CD4-positive, alpha-beta T cell (primary cell): ENCODE results near the gene GYS1. TPM values are rescaled to one million over a fixed set of nuclear protein-coding genes. Genes with fewer than 3 reads are reported as not detected.

ENCODE experiments used
- ATAC-seq: fragments of 200-7000 bp; cut with Tn5 transposase; one replicate; pipeline ENCODE4 v1.10.0; 2022; ENCODE audit warnings: mild to moderate bottlenecking; ENCODE audit not compliant: poor library complexity
- CTCF ChIA-PET: fragments of 350-600 bp; sonication (Branson Sonifier 250); formaldehyde crosslinking; loops from one replicate; lab custom pipeline; 2021; ENCODE audit warnings: antibody characterized with exemption, inconsistent platforms; lab: Charles Lee
- POLR2A ChIA-PET: fragments of 350-600 bp; sonication (Branson Sonifier 250); formaldehyde crosslinking; loops from one replicate; lab custom pipeline; 2021; ENCODE audit warnings: antibody characterized with exemption, inconsistent platforms; lab: Charles Lee
- DNase-seq, 14 experiments: peaks; one replicate each; pipeline ENCODE4 v3.0.0-alpha.2; 2013 to 2020; ENCODE audit warnings: mixed read lengths in 2 of 14
- H3K27ac ChIP-seq, 2 donors: one replicate each; pipeline versions ENCODE4 v1.5.1 to v1.7.0; 2013; ENCODE audit warnings: low read length in 2 of 2, low read depth in 1 of 2, mild to moderate bottlenecking in 1 of 2
- H3K27me3 ChIP-seq, 2 experiments: 1 replicate in 1 of 2; 2 replicates in 1 of 2; pipeline versions ENCODE4 v1.6.1 to v1.7.0; 2013; ENCODE audit warnings: low read length in 2 of 2, control low read depth in 1 of 2, mild to moderate bottlenecking in 1 of 2, moderate library complexity in 1 of 2; ENCODE audit not compliant: insufficient read depth in 2 of 2, control insufficient read depth in 1 of 2
- H3K36me3 ChIP-seq: one replicate; pipeline ENCODE4 v1.6.1; 2013; ENCODE audit warnings: low read length, control low read depth; ENCODE audit not compliant: insufficient read depth
- H3K4me1 ChIP-seq: one replicate; pipeline ENCODE4 v1.6.1; 2013; ENCODE audit warnings: low read length, control low read depth; ENCODE audit not compliant: insufficient read depth
- H3K4me3 ChIP-seq: one replicate; pipeline ENCODE4 v1.5.1; 2013; ENCODE audit warnings: mild to moderate bottlenecking, low read length, moderate library complexity
- H3K9me3 ChIP-seq, 2 experiments: 1 replicate in 1 of 2; 2 replicates in 1 of 2; pipeline versions ENCODE4 v1.6.1 to v1.7.0; 2013; ENCODE audit warnings: low read length in 2 of 2, mild to moderate bottlenecking in 2 of 2, control low read depth in 1 of 2, moderate library complexity in 1 of 2; ENCODE audit not compliant: control insufficient read depth in 1 of 2, insufficient read depth in 1 of 2
- H3K27ac Mint-ChIP-seq: one replicate; pipeline ENCODE4 v1.8.0; 2020; ENCODE audit warnings: mixed read lengths
- H3K27me3 Mint-ChIP-seq: one replicate; pipeline ENCODE4 v1.8.0; 2021; ENCODE audit warnings: mixed read lengths
- H3K36me3 Mint-ChIP-seq: one replicate; pipeline ENCODE4 v1.8.0; 2021; ENCODE audit warnings: low read depth, mixed read lengths
- H3K4me1 Mint-ChIP-seq: one replicate; pipeline ENCODE4 v1.8.0; 2021; ENCODE audit warnings: low read depth, mixed read lengths
- H3K4me3 Mint-ChIP-seq: one replicate; pipeline ENCODE4 v1.8.0; 2020; ENCODE audit warnings: mild to moderate bottlenecking, mixed read lengths
- H3K9me3 Mint-ChIP-seq: one replicate; pipeline ENCODE4 v1.8.0; 2020; ENCODE audit warnings: mixed read lengths
- intact Hi-C, 2 experiments: fragments of 100-400 bp; cut with DNase I in 1 of 2; cut with micrococcal nuclease in 1 of 2; formaldehyde crosslinking; loops; one replicate each; pipeline versions ENCODE4 v1.15.1 to v1.9.0; 2023 to 2025; cut with DNase I, micrococcal nuclease
- total RNA-seq, 174 experiments: library from RNA in 2 of 174; stranded (reverse) in 2 of 174; gene quantifications; one replicate each; pipeline ENCODE4 v1.2.3 and lab custom pipeline; 2021 to 2026
- TF ChIP-seq, protein P1 (sequence below): fragments of 200-600 bp; IDR thresholded peaks from one replicate; pipeline ENCODE4 v1.8.0; 2022; ENCODE audit warnings: antibody characterized with exemption, mild to moderate bottlenecking

Gene GYS1
- total RNA-seq, 2 experiments from 2014 or later, result 13.2 to 14.1 TPM

DNA sequence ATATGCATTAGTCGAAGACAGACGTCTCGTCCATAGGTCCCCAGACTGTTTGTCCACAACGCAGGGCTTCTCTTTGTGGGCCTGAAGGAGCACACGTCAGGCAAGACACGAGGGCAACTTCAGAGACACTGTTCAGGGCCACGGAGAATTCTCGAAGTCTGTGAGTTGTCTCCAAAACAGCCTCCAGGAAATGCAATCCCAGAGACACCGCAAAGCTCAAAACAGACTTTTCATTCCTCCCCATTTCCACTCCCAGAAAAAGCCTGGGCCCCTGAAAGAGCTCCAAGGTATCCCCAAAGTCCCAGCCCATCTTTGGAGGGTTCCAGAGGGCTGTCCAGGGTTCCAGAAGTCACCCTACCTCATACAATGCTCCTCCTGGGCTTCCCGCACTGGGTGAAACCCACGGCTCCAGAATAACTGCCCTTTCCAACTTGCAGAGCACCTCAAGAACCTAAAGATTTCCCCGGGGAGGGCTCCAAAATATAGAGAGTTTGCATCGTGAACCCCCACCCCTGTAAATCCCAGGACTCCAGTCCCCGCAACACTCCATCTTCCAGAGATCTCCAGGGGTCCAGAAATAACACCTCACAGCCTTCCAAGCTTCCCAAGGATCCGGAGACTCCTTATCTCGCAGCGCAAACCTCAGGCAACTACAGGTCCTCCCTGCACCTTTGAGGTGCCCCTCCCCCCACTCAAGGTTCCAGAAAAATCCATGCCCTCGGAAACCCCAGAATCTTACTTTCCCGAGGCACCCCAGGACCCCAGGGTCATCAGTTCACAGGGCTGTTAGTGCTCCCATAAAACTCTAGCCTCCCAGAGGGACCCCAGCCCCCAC, 28.7 kb downstream of the GYS1 start:
- Histone ChIP-seq H3K4me3 (peak overlapping the region; percentile 85), H3K27me3 (peaks cover 0 to 2% of the 10 kb centered on the region in 2 experiments), H3K27ac (peak overlapping the region; percentile 55 to 64), H3K9me3 (peaks cover 0 to 3% of the 10 kb centered on the region in 2 experiments), H3K36me3 (peaks cover 27% of the 10 kb centered on the region), H3K4me1 (peaks cover 63% of the 10 kb centered on the region)
- Mint-ChIP-seq H3K4me3 (peak overlapping the region; percentile 97), H3K27me3 (no peaks in the 10 kb centered on the region), H3K36me3 (peaks cover 38% of the 10 kb centered on the region), H3K27ac (peak overlapping the region; percentile 97), H3K4me1 (peaks cover 47% of the 10 kb centered on the region), H3K9me3 (no peaks in the 10 kb centered on the region)
- TF ChIP-seq, protein P1, sequence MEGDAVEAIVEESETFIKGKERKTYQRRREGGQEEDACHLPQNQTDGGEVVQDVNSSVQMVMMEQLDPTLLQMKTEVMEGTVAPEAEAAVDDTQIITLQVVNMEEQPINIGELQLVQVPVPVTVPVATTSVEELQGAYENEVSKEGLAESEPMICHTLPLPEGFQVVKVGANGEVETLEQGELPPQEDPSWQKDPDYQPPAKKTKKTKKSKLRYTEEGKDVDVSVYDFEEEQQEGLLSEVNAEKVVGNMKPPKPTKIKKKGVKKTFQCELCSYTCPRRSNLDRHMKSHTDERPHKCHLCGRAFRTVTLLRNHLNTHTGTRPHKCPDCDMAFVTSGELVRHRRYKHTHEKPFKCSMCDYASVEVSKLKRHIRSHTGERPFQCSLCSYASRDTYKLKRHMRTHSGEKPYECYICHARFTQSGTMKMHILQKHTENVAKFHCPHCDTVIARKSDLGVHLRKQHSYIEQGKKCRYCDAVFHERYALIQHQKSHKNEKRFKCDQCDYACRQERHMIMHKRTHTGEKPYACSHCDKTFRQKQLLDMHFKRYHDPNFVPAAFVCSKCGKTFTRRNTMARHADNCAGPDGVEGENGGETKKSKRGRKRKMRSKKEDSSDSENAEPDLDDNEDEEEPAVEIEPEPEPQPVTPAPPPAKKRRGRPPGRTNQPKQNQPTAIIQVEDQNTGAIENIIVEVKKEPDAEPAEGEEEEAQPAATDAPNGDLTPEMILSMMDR, result no peak
- intact Hi-C loops, result loop anchor here (1.0 to 5.0 kb wide), 5 partner anchors 9 to 317 kb away; partner anchors contain the start of genes CA11 (in 1 of the 2), NUCB1 (in 1 of the 2) and PPP1R15A (in 1 of the 2)
- CTCF ChIA-PET, result interaction anchor here (1.1 to 1.5 kb wide), 4 partner anchors 29 to 226 kb away, joined by 3 to 5 read pairs (median 3); partner anchors contain the start of genes GYS1 and RUVBL2
- DNase-seq, result peak in 1 of 14 experiments; percentile 38
- no peak for ATAC-seq
- POLR2A ChIA-PET, result interaction anchor here (0.6 to 3.8 kb wide), 14 partner anchors 10 to 1851 kb away, joined by 3 to 41 read pairs (median 6); partner anchors contain the start of genes BAX, DHDH, GYS1 and NUCB1

DNA sequence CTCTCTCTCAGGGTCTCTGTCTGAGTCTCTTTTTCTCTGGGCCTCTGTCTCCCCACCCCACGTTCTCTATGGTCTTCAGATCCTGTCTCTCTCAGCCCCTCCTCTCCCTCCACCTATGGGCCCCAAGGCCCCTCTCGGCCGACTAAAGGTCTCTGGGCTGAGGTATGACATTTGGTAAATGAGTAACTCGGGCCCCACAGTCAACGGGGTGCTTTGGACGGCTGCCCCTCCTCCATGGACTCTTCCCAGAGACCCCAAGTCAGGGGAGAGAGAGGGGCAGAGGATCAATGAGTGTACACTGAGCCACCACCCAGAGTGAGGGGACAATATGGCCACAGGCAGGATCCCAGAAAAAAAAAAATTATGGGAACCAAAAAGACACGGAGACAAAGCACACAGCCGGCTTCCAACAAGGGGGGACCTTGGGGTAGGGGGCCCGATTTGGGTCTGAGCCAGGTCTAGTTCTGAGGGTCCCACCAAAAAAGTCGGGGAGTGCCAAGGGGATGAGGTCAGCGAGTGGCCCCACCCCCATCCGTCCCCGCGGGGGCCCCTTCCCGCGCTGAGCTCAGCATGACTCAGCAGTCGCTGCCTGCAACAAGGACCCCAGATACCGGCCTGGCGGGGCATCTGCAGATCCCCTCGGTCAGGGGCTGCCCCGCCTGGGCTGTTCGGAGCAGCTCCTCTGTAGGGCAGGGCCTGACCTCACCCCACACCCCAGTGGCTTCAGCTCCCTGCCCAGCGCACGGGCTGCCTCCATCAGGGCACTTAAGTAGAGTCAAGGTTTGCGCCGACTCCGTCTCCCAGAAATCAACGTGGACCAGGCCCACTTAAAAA, 29.5 kb downstream of the GYS1 start:
- ChIA-PET POLR2A (interaction anchor here (0.8 to 3.5 kb wide), 6 partner anchors 9 to 168 kb away, joined by 3 to 38 read pairs (median 16); partner anchors contain the start of genes BAX, DHDH, NUCB1 and PPP1R15A), CTCF (interaction anchor here (1.3 to 1.5 kb wide), 2 partner anchors 30 to 168 kb away, joined by 3 to 5 read pairs; partner anchors contain the start of genes GYS1 and RUVBL2)
- intact Hi-C loops, result loop anchor here in 1 of 2 experiments (2.0 kb wide), 2 partner anchors 63 to 91 kb away; partner anchors contain the start of genes NUCB1 and PPP1R15A
- Histone ChIP-seq H3K27ac (peak overlapping the region; percentile 55 to 68), H3K4me3 (peak overlapping the region; percentile 85), H3K4me1 (peaks cover 63% of the 10 kb centered on the region), H3K36me3 (peaks cover 20% of the 10 kb centered on the region), H3K9me3 (peaks cover 0 to 3% of the 10 kb centered on the region in 2 experiments), H3K27me3 (peaks cover 0 to 2% of the 10 kb centered on the region in 2 experiments)
- DNase-seq, result peak in 9 of 14 experiments; percentile 22 to 71 (median 50)
- Mint-ChIP-seq H3K27me3 (no peaks in the 10 kb centered on the region), H3K36me3 (peaks cover 35% of the 10 kb centered on the region), H3K4me3 (peak overlapping the region; percentile 97), H3K27ac (peak overlapping the region; percentile 97), H3K9me3 (no peaks in the 10 kb centered on the region), H3K4me1 (peaks cover 47% of the 10 kb centered on the region)
- ATAC-seq, result no peak
- TF ChIP-seq, protein P1, result no peak

GRCh38 chr19:48962849-48963165, 30.3 kb downstream of the GYS1 start:
- Mint-ChIP-seq H3K27ac (peak overlapping the region; percentile 97), H3K36me3 (peaks cover 31% of the 10 kb centered on the region), H3K27me3 (no peaks in the 10 kb centered on the region), H3K4me1 (peaks cover 51% of the 10 kb centered on the region), H3K4me3 (no peak overlapping the region), H3K9me3 (no peaks in the 10 kb centered on the region)
- no peak overlapping the region for H3K4me3 ChIP-seq
- ChIA-PET CTCF (no interaction called here), POLR2A (interaction anchor here (0.7 to 1.5 kb wide), 4 partner anchors 10 to 91 kb away, joined by 3 to 5 read pairs (median 3); partner anchors contain the start of genes DHDH, PPP1R15A and RUVBL2)
- H3K27ac ChIP-seq, result peak overlapping the region; percentile 55 to 58
- peaks cover 0 to 2% of the 10 kb centered on the region in 2 experiments for H3K27me3 ChIP-seq
- intact Hi-C loops, result no loop called here
- peaks cover 17% of the 10 kb centered on the region for H3K36me3 ChIP-seq
- ATAC-seq, result no peak
- peaks cover 63% of the 10 kb centered on the region for H3K4me1 ChIP-seq
- DNase-seq, result no peak
- TF ChIP-seq, protein P1, result no peak
- H3K9me3 ChIP-seq, result peaks cover 0 to 3% of the 10 kb centered on the region in 2 experiments
